Activated CD4-positive, alpha-beta T cell treated with anti-CD3 and anti-CD28 coated beads, Interleukin-2, Interleukin-4, amounts not matched to agents 100 ng/mL and 50 ng/mL, durations not matched to agents 16 hours and 8 hours (primary cell): ENCODE results near the gene CPAMD8.
"Not testable (repeated sequence)": the region's sequence is repeated elsewhere in the genome, so short reads cannot be mapped to it uniquely, and the experiment has no call there.

Source experiments
- DNase-seq: peaks from one replicate; pipeline ENCODE4 v3.0.0-alpha.2; 2020; ENCODE audit warnings: low spot score

The CPAMD8 gene

DNA sequence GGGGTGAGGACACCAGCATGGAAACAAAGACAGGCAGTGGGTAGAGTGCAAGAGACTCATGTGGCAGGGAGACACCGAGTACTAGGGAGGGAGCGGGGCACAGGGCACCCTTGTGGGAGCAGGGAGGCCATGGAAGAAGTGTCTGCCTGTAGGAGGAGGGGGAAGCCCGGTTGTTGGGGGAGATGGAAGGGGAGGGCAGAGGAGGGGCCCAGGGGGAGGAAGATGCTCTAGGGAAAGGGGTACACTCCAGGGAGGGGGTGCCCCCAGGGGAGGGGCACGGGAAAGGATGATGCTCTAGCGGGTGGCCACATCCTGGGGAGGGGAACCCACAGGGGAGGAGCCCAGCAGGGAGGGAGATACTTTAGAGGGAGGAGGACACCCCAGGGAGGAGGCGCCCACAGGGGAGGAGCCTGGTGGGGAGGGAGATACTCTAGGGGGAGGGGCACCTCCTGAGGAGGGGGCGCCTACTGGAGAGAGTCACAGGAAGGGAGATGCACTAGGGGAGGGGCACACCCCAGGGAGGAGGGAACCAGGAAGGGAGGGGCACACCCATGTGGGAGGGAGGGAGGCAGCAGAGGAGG, 24.9 kb downstream of the CPAMD8 start:
- peak; percentile 4 for DNase-seq

DNA sequence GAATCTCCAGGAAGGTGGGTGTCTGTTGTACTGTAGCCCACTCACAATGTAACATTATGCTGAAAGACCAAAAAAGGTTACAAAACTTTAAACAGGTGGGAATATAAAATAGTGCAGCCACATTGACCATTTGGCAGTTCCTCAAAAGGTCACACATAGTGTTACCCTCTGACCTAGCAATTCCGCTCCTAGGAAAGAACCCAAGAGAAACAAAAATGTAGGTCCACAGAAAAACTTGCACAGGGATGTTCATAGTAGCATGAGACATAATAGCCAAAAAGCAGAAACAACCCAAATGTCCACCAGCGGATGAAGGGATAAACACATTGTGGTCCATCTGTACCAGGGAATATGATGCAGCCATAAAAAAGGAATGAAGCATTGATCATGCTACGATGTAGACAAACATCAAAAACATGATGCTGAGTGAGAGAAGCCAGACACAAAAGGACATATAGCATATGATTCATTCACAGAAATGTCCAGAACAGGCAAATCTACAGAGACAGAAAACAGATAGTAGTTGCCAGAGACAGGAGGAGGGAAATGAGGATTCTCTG, 27.9 kb downstream of the CPAMD8 start:
- DNase-seq, result no peak

DNA sequence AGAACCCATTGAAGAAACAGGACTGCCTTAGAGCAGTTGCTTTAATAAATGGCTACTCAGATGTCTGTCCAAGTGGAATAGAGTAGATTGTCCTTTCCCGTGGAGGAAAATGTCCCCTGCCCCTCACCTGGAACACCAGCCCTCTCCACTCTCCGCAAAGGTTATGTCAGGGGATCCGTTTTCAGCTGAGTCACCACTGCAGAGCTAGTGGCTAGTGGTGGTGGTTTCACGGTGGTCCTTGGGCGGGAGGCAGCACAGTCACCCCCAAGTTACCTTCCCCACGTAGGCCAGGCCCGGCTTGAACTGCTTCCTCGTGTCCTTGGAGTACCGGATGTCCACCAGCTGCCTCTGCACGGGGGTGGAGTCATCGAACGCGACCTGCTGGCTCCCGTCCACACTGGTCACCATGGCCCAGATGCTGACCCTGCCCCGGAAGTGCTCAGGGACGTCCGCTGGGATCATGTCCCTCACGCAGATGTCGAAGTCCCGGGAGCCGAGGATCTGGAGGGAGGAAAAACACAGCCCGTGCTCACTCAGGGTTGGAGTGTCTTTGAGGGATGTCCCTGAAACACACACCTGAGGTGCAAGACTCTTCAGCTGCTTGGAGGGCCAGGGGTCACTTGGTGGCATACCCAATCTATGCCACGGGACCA, 29.6 kb downstream of the CPAMD8 start:
- not testable (repeated sequence) for DNase-seq

DNA sequence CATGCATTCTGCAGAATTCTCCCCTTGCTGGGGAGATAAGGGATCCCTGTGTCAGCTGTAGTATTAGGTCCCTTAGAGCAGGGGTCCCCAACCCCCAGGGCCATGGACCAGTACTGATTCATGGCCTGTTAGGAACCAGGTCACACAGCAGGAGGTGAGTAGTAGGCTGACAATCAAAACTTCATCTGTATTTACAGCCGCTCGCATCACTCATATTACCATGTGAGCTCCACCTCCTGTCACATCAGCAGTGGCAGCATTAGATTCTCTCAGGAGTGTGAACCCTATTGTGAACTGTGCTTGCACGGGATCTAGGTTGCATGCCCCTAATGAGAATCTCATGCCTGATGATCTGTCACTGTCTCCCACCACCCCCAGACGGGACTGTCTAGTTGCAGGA, 37.9 kb downstream of the CPAMD8 start:
- no peak for DNase-seq

- DNase-seq, result no peak
Observed at GRCh38 chr19:16985403-16985802, 41.2 kb downstream of the CPAMD8 start.

- DNase-seq, result not testable (repeated sequence)
Observed at GRCh38 chr19:16982586-16982985, 44.0 kb downstream of the CPAMD8 start.

DNA sequence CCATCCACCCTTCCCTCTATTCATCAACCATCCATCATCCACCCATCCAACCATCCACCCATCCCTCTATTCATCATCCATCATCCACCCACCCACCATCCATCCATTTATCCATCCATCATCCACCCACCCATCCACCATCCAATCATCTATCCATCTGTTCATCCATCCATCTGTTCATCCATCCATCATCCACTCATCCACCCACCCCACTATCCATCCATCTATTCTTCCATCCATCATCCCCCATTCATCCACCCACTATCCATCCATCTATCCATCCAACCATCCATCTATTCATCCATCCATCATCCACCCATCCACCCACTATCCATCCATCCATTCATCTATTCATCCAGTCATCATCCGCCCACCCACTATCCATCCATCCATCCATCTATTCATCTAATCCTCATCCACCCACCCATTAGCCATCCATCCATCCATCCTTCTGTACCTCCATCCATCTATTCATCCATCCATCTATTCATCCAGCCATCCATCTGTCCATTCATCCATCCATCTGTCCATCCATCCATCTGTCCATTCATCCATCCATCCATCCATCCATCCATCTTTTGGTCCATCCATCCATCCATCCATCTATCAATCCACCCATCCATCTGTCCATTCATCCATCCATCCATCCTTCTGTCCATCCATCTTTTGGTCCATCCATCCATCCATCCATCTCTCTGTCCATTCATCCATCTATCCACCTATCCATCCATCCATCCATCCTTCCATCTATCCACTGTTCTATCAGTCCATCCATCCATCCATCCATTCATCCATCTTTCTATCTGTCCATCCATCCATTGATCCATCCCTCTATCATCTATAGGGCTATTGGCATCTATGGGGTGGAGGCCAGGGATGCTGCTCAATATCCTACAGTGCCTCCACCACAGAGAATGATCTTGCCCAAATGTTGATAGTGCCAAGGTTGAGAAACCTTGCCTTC, 47.5 kb downstream of the CPAMD8 start:
- no peak for DNase-seq

- no peak for DNase-seq
Observed at GRCh38 chr19:16978156-16978555, 48.5 kb downstream of the CPAMD8 start.

DNA sequence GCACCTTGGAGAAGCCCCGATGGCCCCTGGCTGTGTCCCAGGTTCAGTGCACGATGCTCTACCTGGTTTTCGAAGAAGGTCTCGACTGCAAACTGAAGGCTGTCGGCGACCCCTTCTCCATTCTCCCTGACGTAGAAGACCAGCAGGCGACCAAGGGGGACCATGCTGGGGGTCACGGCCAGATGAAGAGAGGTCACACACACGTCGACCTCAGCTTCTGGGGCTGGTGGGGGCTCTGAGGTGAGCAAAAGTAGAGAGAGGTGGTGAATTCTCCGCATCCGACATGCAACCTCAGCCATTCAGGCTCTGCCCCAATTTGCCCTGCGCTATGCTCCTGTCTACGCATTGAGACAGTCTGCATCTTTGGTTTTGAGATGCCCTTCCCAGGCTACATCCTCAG, 49.3 kb downstream of the CPAMD8 start:
- no peak for DNase-seq

DNA sequence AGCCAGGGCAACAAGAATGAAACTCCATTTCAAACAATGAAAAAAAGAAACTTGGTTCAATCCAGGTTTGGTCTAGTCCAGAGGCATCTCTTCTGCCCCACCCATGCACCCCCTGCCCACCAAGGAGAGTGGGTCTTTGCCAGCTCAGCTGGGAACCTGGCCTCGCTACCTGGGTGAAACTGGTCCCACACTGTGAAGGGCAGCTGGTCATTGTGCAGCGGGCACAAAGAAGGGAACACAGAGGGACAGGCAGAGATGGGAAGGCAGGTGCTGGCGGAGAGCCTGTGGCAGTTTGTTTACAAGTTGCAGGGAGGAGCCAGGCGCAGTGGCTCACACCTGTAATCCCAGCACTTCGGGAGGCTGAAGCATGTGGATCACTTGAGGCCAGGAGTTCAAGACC, 50.2 kb downstream of the CPAMD8 start:
- no peak for DNase-seq

- DNase-seq, result no peak
Observed at GRCh38 chr19:16970821-16971220, 55.8 kb downstream of the CPAMD8 start.

- DNase-seq, result no peak
Observed at GRCh38 chr19:16969135-16969534, 57.5 kb downstream of the CPAMD8 start.

- not testable (repeated sequence) for DNase-seq
Observed at GRCh38 chr19:16960996-16961822, 65.4 kb downstream of the CPAMD8 start.

- not testable (repeated sequence) for DNase-seq
Observed at GRCh38 chr19:16958277-16958676, 68.3 kb downstream of the CPAMD8 start.

GRCh38 chr19:16957855-16958254, 68.8 kb downstream of the CPAMD8 start:
- no peak for DNase-seq

- no peak for DNase-seq
Observed at GRCh38 chr19:16957151-16957701, 69.4 kb downstream of the CPAMD8 start.

GRCh38 chr19:16955161-16955560, 71.4 kb downstream of the CPAMD8 start:
- DNase-seq, result no peak

GRCh38 chr19:16952046-16952445, 74.6 kb downstream of the CPAMD8 start:
- DNase-seq, result no peak

DNA sequence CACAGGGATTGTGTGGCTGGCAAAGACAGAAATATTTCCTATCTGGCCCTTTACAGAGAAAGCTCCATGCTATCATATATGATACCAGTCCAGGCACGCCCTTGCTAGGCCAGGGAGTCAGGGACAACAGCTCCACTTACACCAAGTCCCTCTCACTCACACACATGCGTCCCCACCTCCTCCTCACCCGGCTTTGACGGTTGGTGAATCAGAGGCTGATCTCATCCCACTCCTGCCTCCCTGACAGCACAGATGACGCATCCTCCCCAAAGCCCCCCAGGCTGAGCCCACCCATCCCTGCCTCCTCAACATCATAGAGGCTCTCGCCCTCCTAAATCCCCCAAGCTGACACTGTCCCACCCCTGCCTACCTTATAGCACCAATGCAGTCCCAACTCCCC, 75.1 kb downstream of the CPAMD8 start:
- no peak for DNase-seq

- no peak for DNase-seq
Observed at GRCh38 chr19:16949496-16950023, 77.0 kb downstream of the CPAMD8 start.
